Fibroblast of gingiva (primary cell): ENCODE data around the gene UTP14A.

Experiments
- DNase-seq: peaks from one replicate; pipeline ENCODE4 v3.0.0-alpha.2; 2011; ENCODE audit warnings: low read depth

UTP14A gene

GRCh38 chrX:129953334-129953648, 47.3 kb downstream of the UTP14A start:
- DNase-seq: no peak

GRCh38 chrX:129953881-129954280, 47.9 kb downstream of the UTP14A start:
- DNase-seq: no peak

GRCh38 chrX:129954804-129955203, 48.8 kb downstream of the UTP14A start:
- DNase-seq: no peak

- no peak for DNase-seq
These were observed 49.7 kb downstream of the UTP14A start for GRCh38 chrX:129955682-129956081.

GRCh38 chrX:129956145-129956544, 50.2 kb downstream of the UTP14A start:
- no peak for DNase-seq

- no peak for DNase-seq
These were observed 50.8 kb downstream of the UTP14A start for GRCh38 chrX:129956765-129957164.

GRCh38 chrX:129957241-129958082, 51.5 kb downstream of the UTP14A start:
- peak; percentile 32 for DNase-seq

GRCh38 chrX:129958083-129958465, 52.1 kb downstream of the UTP14A start:
- DNase-seq: no peak

- peak; percentile 71 for DNase-seq
These were observed 53.0 kb downstream of the UTP14A start for GRCh38 chrX:129958814-129959492.

- no peak for DNase-seq
These were observed 53.5 kb downstream of the UTP14A start for GRCh38 chrX:129959493-129959832.

- DNase-seq: no peak
These were observed 55.5 kb downstream of the UTP14A start for GRCh38 chrX:129961180-129962083.

- no peak for DNase-seq
These were observed 57.8 kb downstream of the UTP14A start for GRCh38 chrX:129963729-129964128.

GRCh38 chrX:129965166-129965565, 59.2 kb downstream of the UTP14A start:
- DNase-seq: no peak

GRCh38 chrX:129968968-129969367, 63.0 kb downstream of the UTP14A start:
- no peak for DNase-seq

- DNase-seq: no peak
These were observed 70.5 kb downstream of the UTP14A start for GRCh38 chrX:129976441-129976840.
